Left kidney (tissue), 2 donors: Measurements from ENCODE around the gene IFFO2. TPM values are rescaled to one million over a fixed set of nuclear protein-coding genes. Genes with fewer than 3 reads are reported as not detected.

ENCODE experiments used
- DNase-seq: peaks from one replicate; pipeline ENCODE4 v3.0.0-alpha.2; 2013
- polyA plus RNA-seq: library from polyadenylated mRNA; unstranded; fragments of 120-200 nt; gene quantifications from one replicate; pipeline ENCODE4 v1.2.1, GENCODE V29; 2013; ENCODE audit not compliant: insufficient read length

IFFO2 gene
- polyA plus RNA-seq, 1 donor = 26.6 TPM

- DNase-seq = no peak
Measured at GRCh38 chr1:18973446-18973955, 17.0 kb upstream of the IFFO2 start.

GRCh38 chr1:18972991-18973390, 16.5 kb upstream of the IFFO2 start:
- no peak for DNase-seq

GRCh38 chr1:18972531-18972930, 16.1 kb upstream of the IFFO2 start:
- no peak for DNase-seq

- no peak for DNase-seq
Measured at GRCh38 chr1:18970762-18971161, 14.3 kb upstream of the IFFO2 start.

- DNase-seq = no peak
Measured at GRCh38 chr1:18970358-18970757, 13.9 kb upstream of the IFFO2 start.

GRCh38 chr1:18967066-18967690, 10.7 kb upstream of the IFFO2 start:
- no peak for DNase-seq

- no peak for DNase-seq
Measured at GRCh38 chr1:18965206-18966173, 9.0 kb upstream of the IFFO2 start.

GRCh38 chr1:18963968-18964367, 7.5 kb upstream of the IFFO2 start:
- DNase-seq = no peak

- DNase-seq = no peak
Measured at GRCh38 chr1:18962855-18963737, 6.6 kb upstream of the IFFO2 start.

GRCh38 chr1:18962121-18962721, 5.7 kb upstream of the IFFO2 start:
- no peak for DNase-seq

- DNase-seq = no peak
Measured at GRCh38 chr1:18960821-18961220, 4.3 kb upstream of the IFFO2 start.

- no peak for DNase-seq
Measured at GRCh38 chr1:18960409-18960808, 3.9 kb upstream of the IFFO2 start.

- no peak for DNase-seq
Measured at GRCh38 chr1:18959591-18959990, 3.1 kb upstream of the IFFO2 start.

GRCh38 chr1:18957532-18958300, 1.2 kb upstream of the IFFO2 start:
- DNase-seq = no peak

GRCh38 chr1:18957136-18957521, 653 bp upstream of the IFFO2 start:
- DNase-seq = no peak

GRCh38 chr1:18955441-18956192, 859 bp downstream of the IFFO2 start:
- DNase-seq = no peak

- no peak for DNase-seq
Measured at GRCh38 chr1:18955131-18955440, 1.4 kb downstream of the IFFO2 start.

GRCh38 chr1:18954270-18955071, 2.0 kb downstream of the IFFO2 start:
- DNase-seq = no peak

- DNase-seq = no peak
Measured at GRCh38 chr1:18953731-18954231, 2.7 kb downstream of the IFFO2 start.
